KMS-11 (cell line): ENCODE data around the gene NRIP3.
"Not testable (repeated sequence)": the region's sequence is repeated elsewhere in the genome, so short reads cannot be mapped to it uniquely, and the experiment has no call there.

ENCODE experiments used
- H2AFZ ChIP-seq: fragments of 200-600 bp; sonication (generic); 2 replicates; pipeline ENCODE4 v1.6.1; 2016; ENCODE audit warnings: antibody characterized with exemption, mixed run types, low read depth
- H3K27ac ChIP-seq: fragments of 200-600 bp; sonication (generic); 2 replicates; pipeline ENCODE4 v1.6.1; 2016; ENCODE audit warnings: mild to moderate bottlenecking, mixed run types
- H3K27me3 ChIP-seq: fragments of 200-600 bp; sonication (generic); 2 replicates; pipeline ENCODE4 v1.6.1; 2017; ENCODE audit warnings: mild to moderate bottlenecking, low read depth, mixed run types, moderate library complexity; ENCODE audit not compliant: insufficient read depth
- H3K36me3 ChIP-seq: fragments of 200-600 bp; sonication (generic); 2 replicates; pipeline ENCODE4 v1.6.1; 2017; ENCODE audit warnings: mild to moderate bottlenecking, mixed run types; ENCODE audit not compliant: insufficient read depth
- H3K4me1 ChIP-seq: fragments of 200-600 bp; sonication (generic); 2 replicates; pipeline ENCODE4 v1.6.1; 2016; ENCODE audit warnings: mild to moderate bottlenecking, low read depth, mixed run types; ENCODE audit not compliant: poor library complexity, severe bottlenecking
- H3K4me2 ChIP-seq: fragments of 200-600 bp; sonication (generic); 2 replicates; pipeline ENCODE4 v1.7.0; 2016; ENCODE audit warnings: mild to moderate bottlenecking, mixed run types
- H3K4me3 ChIP-seq: fragments of 200-600 bp; sonication (generic); IDR thresholded peaks from 2 replicates; pipeline ENCODE4 v1.6.1; 2017; ENCODE audit warnings: low read depth, low read length, mixed read lengths; ENCODE audit not compliant: insufficient read depth
- H3K79me2 ChIP-seq: fragments of 200-600 bp; sonication (generic); 2 replicates; pipeline ENCODE4 v1.6.1; 2016; ENCODE audit warnings: low read depth, mixed run types; ENCODE audit not compliant: insufficient read depth
- H3K9ac ChIP-seq: fragments of 200-600 bp; sonication (generic); 2 replicates; pipeline ENCODE4 v1.6.1; 2016; ENCODE audit warnings: mild to moderate bottlenecking, mixed run types
- H4K20me1 ChIP-seq: fragments of 200-600 bp; sonication (generic); 2 replicates; pipeline ENCODE4 v1.6.1; 2016; ENCODE audit warnings: mild to moderate bottlenecking, mixed run types; ENCODE audit not compliant: insufficient read depth
- CTCF ChIP-seq: fragments of 200-600 bp; sonication (generic); conservative IDR thresholded peaks from 2 replicates; pipeline ENCODE4 v1.6.1; 2017; ENCODE audit warnings: low read depth, mild to moderate bottlenecking, antibody characterized with exemption, low read length, moderate library complexity, mixed read lengths

The NRIP3 gene

GRCh38 chr11:8937659-8938058, 66.1 kb downstream of the NRIP3 start:
- Histone ChIP-seq H3K79me2 (no peaks in the 10 kb centered on the region), H3K27ac (no peak overlapping the region), H3K27me3 (no peaks in the 10 kb centered on the region), H3K4me2 (no peak overlapping the region), H2AFZ (no peak overlapping the region), H3K36me3 (no peaks in the 10 kb centered on the region), H3K9ac (no peak overlapping the region), H3K4me1 (no peaks in the 10 kb centered on the region), H4K20me1 (no peaks in the 10 kb centered on the region), H3K4me3 (no peak overlapping the region)
- no peak for TF ChIP-seq CTCF

- Histone ChIP-seq H3K4me2 (no peak overlapping the region), H3K27ac (no peak overlapping the region), H4K20me1 (no peaks in the 10 kb centered on the region), H2AFZ (no peak overlapping the region), H3K4me3 (no peak overlapping the region), H3K36me3 (no peaks in the 10 kb centered on the region), H3K27me3 (no peaks in the 10 kb centered on the region), H3K79me2 (no peaks in the 10 kb centered on the region), H3K9ac (no peak overlapping the region), H3K4me1 (no peaks in the 10 kb centered on the region)
- no peak for TF ChIP-seq CTCF
Measured at GRCh38 chr11:8937159-8937558, 66.6 kb downstream of the NRIP3 start.

DNA sequence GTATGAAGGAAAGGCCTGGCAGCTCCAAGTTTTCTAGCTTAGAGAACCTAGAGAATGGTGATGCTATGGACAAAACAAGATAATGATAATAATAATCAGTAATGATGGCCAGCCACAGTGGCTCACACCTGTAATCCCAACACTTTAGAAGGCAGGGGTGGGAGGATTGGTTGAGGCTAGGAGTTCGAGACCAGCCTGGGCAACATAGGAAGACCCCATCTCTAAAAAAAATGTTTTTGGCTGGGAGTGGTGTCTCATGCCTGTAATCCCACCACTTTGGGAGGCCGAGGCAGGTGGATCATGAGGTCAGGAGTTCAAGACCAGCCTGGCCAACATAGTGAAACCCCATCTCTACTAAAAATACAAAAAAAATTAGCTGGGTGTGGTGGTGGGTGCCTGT, 68.0 kb downstream of the NRIP3 start:
- H3K9ac ChIP-seq, result not testable (repeated sequence)

GRCh38 chr11:8934742-8935488, 68.9 kb downstream of the NRIP3 start:
- no peak overlapping the region for H3K4me3 ChIP-seq
- no peak overlapping the region for H3K4me2 ChIP-seq
- H3K9ac ChIP-seq, result no peak overlapping the region
- H3K36me3 ChIP-seq, result no peaks in the 10 kb centered on the region
- H3K4me1 ChIP-seq, result no peaks in the 10 kb centered on the region
- H3K27me3 ChIP-seq, result no peaks in the 10 kb centered on the region
- H3K27ac ChIP-seq, result no peak overlapping the region
- H3K79me2 ChIP-seq, result no peaks in the 10 kb centered on the region
- no peak for TF ChIP-seq CTCF
- H4K20me1 ChIP-seq, result no peaks in the 10 kb centered on the region
- H2AFZ ChIP-seq, result no peak overlapping the region

More for the DNA sequence above, 68.0 kb downstream of the NRIP3 start:
- H3K27me3 ChIP-seq, H2AFZ ChIP-seq, H3K36me3 ChIP-seq, H3K4me1 ChIP-seq, H3K4me2 ChIP-seq, H3K4me3 ChIP-seq, H3K79me2 ChIP-seq, H3K27ac ChIP-seq, H4K20me1 ChIP-seq: not testable (repeated sequence)

DNA sequence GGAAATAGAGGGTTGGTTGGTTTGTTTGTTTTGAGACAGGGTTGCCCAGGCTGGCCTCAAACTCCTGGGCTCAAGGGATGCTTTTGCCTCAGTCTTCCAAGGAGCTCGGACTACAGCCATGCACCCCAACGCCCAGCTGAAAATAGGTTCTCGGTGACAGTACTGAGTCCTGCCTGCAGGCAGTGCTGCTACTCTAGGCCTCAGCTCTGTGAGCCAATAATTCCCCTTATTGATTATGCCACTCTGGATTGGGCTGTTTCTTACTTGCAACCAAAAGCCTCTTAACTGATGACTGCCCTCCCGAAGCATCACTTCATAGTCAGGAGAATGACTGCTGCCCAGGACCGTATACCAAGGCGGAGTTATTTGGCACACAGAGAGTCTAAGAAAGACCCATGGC, 69.9 kb downstream of the NRIP3 start:
- no peak for TF ChIP-seq CTCF
- H2AFZ ChIP-seq, result no peak overlapping the region
- H3K79me2 ChIP-seq, result no peaks in the 10 kb centered on the region
- H3K4me3 ChIP-seq, result no peak overlapping the region
- H3K4me1 ChIP-seq, result no peaks in the 10 kb centered on the region
- H3K36me3 ChIP-seq, result no peaks in the 10 kb centered on the region
- H3K4me2 ChIP-seq, result no peak overlapping the region
- no peak overlapping the region for H3K27ac ChIP-seq
- H3K27me3 ChIP-seq, result no peaks in the 10 kb centered on the region
- H3K9ac ChIP-seq, result no peak overlapping the region
- H4K20me1 ChIP-seq, result no peaks in the 10 kb centered on the region
